CD14-positive monocyte (primary cell): ENCODE results near the gene XAGE1A. TPM values are rescaled to one million over a fixed set of nuclear protein-coding genes. Genes with fewer than 3 reads are reported as not detected.
"Not testable (repeated sequence)": the region's sequence is repeated elsewhere in the genome, so short reads cannot be mapped to it uniquely, and the experiment has no call there.

Experiments used
- DNase-seq, 3 donors: peaks; one replicate each; pipeline ENCODE4 v3.0.0-alpha.2; 2011 to 2022
- H2AFZ ChIP-seq: 2 replicates; pipeline ENCODE4 v1.6.0; 2012; ENCODE audit warnings: mild to moderate bottlenecking, low read depth, low read length, inconsistent platforms; ENCODE audit not compliant: insufficient read depth, poor library complexity, severe bottlenecking
- H3K27ac ChIP-seq, 2 donors: 1 replicate in 1 of 2; 2 replicates in 1 of 2; pipeline ENCODE4 v1.5.1; 2012 to 2013; ENCODE audit warnings: low read length in 2 of 2, control low read depth in 1 of 2, inconsistent platforms in 1 of 2, low read depth in 1 of 2, mild to moderate bottlenecking in 1 of 2
- H3K27me3 ChIP-seq, 2 donors: one replicate each; pipeline versions ENCODE4 v1.6.0 to v1.6.1; 2011 to 2013; ENCODE audit warnings: low read length in 2 of 2; ENCODE audit not compliant: control insufficient read depth in 2 of 2, insufficient read depth in 2 of 2
- H3K36me3 ChIP-seq, 2 donors: replicated peaks in 1 of 2; 1 replicate in 1 of 2; 2 replicates in 1 of 2; pipeline versions ENCODE4 v1.5.1 to v1.6.1; 2012 to 2013; ENCODE audit warnings: low read length in 2 of 2, control low read depth in 1 of 2, inconsistent platforms in 1 of 2, mild to moderate bottlenecking in 1 of 2; ENCODE audit not compliant: insufficient read depth in 2 of 2, control insufficient read depth in 1 of 2
- H3K4me1 ChIP-seq, 2 donors: 1 replicate in 1 of 2; 2 replicates in 1 of 2; pipeline versions ENCODE4 v1.5.1 to v1.6.1; 2012 to 2013; ENCODE audit warnings: low read length in 2 of 2, control low read depth in 1 of 2, inconsistent platforms in 1 of 2, mild to moderate bottlenecking in 1 of 2, moderate library complexity in 1 of 2; ENCODE audit not compliant: insufficient read depth in 2 of 2, control insufficient read depth in 1 of 2
- H3K4me2 ChIP-seq: replicated peaks from 2 replicates; pipeline ENCODE3; 2012; ENCODE audit warnings: low read length, moderate library complexity, mild to moderate bottlenecking; ENCODE audit not compliant: poor library complexity, severe bottlenecking; ENCODE audit errors: extremely low read depth
- H3K4me3 ChIP-seq, 3 experiments: fragments of 200-600 bp in 1 of 3; sonication (generic) in 1 of 3; replicated peaks in 1 of 3; 1 replicate in 2 of 3; 2 replicates in 1 of 3; pipeline ENCODE4 v1.5.1; 2011 to 2013; ENCODE audit warnings: low read length in 3 of 3, mild to moderate bottlenecking in 3 of 3, control low read depth in 2 of 3, low read depth in 2 of 3, inconsistent platforms in 1 of 3, moderate library complexity in 1 of 3
- H3K79me2 ChIP-seq: 2 replicates; pipeline ENCODE4 v1.6.0; 2012; ENCODE audit warnings: mild to moderate bottlenecking, control low read depth, inconsistent platforms, low read length, moderate library complexity; ENCODE audit not compliant: insufficient read depth
- H3K9ac ChIP-seq: 2 replicates; pipeline ENCODE4 v1.6.0; 2017; ENCODE audit warnings: low read length, mild to moderate bottlenecking; ENCODE audit not compliant: insufficient read depth, poor library complexity, severe bottlenecking
- H3K9me3 ChIP-seq, 2 donors: replicated peaks in 1 of 2; 1 replicate in 1 of 2; 2 replicates in 1 of 2; pipeline versions ENCODE4 v1.5.1 to v1.6.1; 2012 to 2013; ENCODE audit warnings: low read length in 2 of 2, control low read depth in 1 of 2; ENCODE audit not compliant: control insufficient read depth in 1 of 2, insufficient read depth in 1 of 2
- H4K20me1 ChIP-seq: 2 replicates; pipeline ENCODE4 v1.6.0; 2012; ENCODE audit warnings: mild to moderate bottlenecking, low read length, control low read depth, moderate library complexity; ENCODE audit not compliant: insufficient read depth
- H3K27ac Mint-ChIP-seq, 7 donors: one replicate each; pipeline ENCODE4 v1.8.0; 2020; ENCODE audit warnings: mild to moderate bottlenecking in 7 of 7, mixed read lengths in 7 of 7, moderate library complexity in 6 of 7, inconsistent platforms in 2 of 7
- H3K27me3 Mint-ChIP-seq, 3 donors: one replicate each; pipeline ENCODE4 v1.8.0; 2021 to 2022; ENCODE audit warnings: low read depth in 3 of 3, mild to moderate bottlenecking in 3 of 3, mixed read lengths in 3 of 3, moderate library complexity in 3 of 3, inconsistent platforms in 1 of 3
- H3K36me3 Mint-ChIP-seq, 2 donors: one replicate each; pipeline ENCODE4 v1.8.0; 2020; ENCODE audit warnings: mixed read lengths in 2 of 2, inconsistent platforms in 1 of 2, mild to moderate bottlenecking in 1 of 2
- H3K4me1 Mint-ChIP-seq: one replicate; pipeline ENCODE4 v1.8.0; 2020; ENCODE audit warnings: mild to moderate bottlenecking, mixed read lengths
- H3K4me3 Mint-ChIP-seq, 2 donors: one replicate each; pipeline ENCODE4 v1.8.0; 2020; ENCODE audit warnings: mild to moderate bottlenecking in 2 of 2, mixed read lengths in 2 of 2, moderate library complexity in 1 of 2
- H3K9me3 Mint-ChIP-seq, 7 donors: one replicate each; pipeline ENCODE4 v1.8.0; 2020 to 2022; ENCODE audit warnings: mixed read lengths in 7 of 7, mild to moderate bottlenecking in 6 of 7, moderate library complexity in 6 of 7, inconsistent platforms in 2 of 7
- WGBS: methylation state at CpG from one replicate; pipeline ENCODE4 v1.1.5; 2013; ENCODE audit warnings: missing lambda C conversion rate; ENCODE audit not compliant: insufficient coverage; 5-methylcytosine and 5-hydroxymethylcytosine counted together
- intact Hi-C, 2 donors: fragments of 100-400 bp; cut with micrococcal nuclease; formaldehyde crosslinking; loops; one replicate each; pipeline versions ENCODE4 v1.15.0 to v1.15.1; 2023
- polyA plus RNA-seq, 3 donors: library from polyadenylated mRNA; depleted of rRNA in 1 of 3; unstranded in 2 of 3; stranded (reverse) in 1 of 3; fragments of 300-500 nt in 2 of 3; fragments of >200 nt in 1 of 3; fragmentation: Illumina TruSeq in 2 of 3; gene quantifications; 1 replicate in 2 of 3; 2 replicates in 1 of 3; pipeline ENCODE4 v1.2.3, GENCODE V29; 2012 to 2021
- TF ChIP-seq, protein P1 (sequence below): fragments of 200-600 bp; IDR thresholded peaks from one replicate; pipeline ENCODE4 v1.8.0; 2022; ENCODE audit warnings: antibody characterized with exemption, mild to moderate bottlenecking

Gene XAGE1A
- polyA plus RNA-seq, 3 donors = not detected

- H2AFZ ChIP-seq, H3K9me3 ChIP-seq, H3K4me3 Mint-ChIP-seq, H4K20me1 ChIP-seq, H3K27ac Mint-ChIP-seq, H3K36me3 ChIP-seq, H3K4me2 ChIP-seq, DNase-seq, H3K4me1 Mint-ChIP-seq, H3K27ac ChIP-seq, H3K27me3 ChIP-seq, H3K9me3 Mint-ChIP-seq, H3K4me1 ChIP-seq, intact Hi-C loops, H3K9ac ChIP-seq, H3K4me3 ChIP-seq, H3K27me3 Mint-ChIP-seq, H3K36me3 Mint-ChIP-seq, H3K79me2 ChIP-seq: not testable (repeated sequence)
- no CpG with 5 or more reads among the region's 6 CpGs for WGBS
Measured at GRCh38 chrX:52501362-52501761, 5.8 kb downstream of the XAGE1A start.

DNA sequence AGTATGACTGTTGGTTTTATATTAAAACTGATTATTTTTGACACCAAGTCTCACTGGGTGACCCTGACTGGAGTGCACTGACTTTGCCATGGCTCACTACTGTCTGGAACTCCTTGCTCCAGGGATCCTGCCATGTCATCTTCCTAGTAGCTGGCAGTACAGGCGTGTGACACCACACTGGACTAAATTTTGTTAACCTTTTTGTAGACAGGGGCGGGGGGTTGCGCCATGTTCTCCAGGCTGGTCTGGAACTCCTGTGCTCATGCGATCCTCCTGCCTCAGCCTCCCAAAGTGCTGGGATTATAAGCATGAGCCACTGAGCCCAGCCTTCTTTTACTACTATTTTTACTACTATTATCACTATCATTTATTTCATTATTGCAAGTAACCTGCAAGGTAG is 8.9 kb downstream of the XAGE1A start:
- no peak overlapping the region for H2AFZ ChIP-seq
- Mint-ChIP-seq H3K27ac (no peak overlapping the region), H3K9me3 (peaks cover 0 to 2% (median 0%) of the 10 kb centered on the region in 7 donors), H3K27me3 (peaks cover 2 to 4% (median 3%) of the 10 kb centered on the region in 3 donors), H3K4me1 (no peaks in the 10 kb centered on the region), H3K4me3 (no peak overlapping the region), H3K36me3 (no peaks in the 10 kb centered on the region)
- no peaks in the 10 kb centered on the region for H3K9me3 ChIP-seq
- H3K27me3 ChIP-seq = peaks cover 0 to 6% of the 10 kb centered on the region in 2 donors
- no peaks in the 10 kb centered on the region for H3K4me1 ChIP-seq
- no peak overlapping the region for H3K27ac ChIP-seq
- H3K9ac ChIP-seq = no peak overlapping the region
- no peak for DNase-seq
- TF ChIP-seq, protein P1, sequence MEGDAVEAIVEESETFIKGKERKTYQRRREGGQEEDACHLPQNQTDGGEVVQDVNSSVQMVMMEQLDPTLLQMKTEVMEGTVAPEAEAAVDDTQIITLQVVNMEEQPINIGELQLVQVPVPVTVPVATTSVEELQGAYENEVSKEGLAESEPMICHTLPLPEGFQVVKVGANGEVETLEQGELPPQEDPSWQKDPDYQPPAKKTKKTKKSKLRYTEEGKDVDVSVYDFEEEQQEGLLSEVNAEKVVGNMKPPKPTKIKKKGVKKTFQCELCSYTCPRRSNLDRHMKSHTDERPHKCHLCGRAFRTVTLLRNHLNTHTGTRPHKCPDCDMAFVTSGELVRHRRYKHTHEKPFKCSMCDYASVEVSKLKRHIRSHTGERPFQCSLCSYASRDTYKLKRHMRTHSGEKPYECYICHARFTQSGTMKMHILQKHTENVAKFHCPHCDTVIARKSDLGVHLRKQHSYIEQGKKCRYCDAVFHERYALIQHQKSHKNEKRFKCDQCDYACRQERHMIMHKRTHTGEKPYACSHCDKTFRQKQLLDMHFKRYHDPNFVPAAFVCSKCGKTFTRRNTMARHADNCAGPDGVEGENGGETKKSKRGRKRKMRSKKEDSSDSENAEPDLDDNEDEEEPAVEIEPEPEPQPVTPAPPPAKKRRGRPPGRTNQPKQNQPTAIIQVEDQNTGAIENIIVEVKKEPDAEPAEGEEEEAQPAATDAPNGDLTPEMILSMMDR = no peak
- no CpG with 5 or more reads among the region's 4 CpGs for WGBS
- intact Hi-C loops = no loop called here
- H3K4me2 ChIP-seq = no peak overlapping the region
- no peaks in the 10 kb centered on the region for H3K79me2 ChIP-seq
- no peaks in the 10 kb centered on the region for H4K20me1 ChIP-seq
- no peak overlapping the region for H3K4me3 ChIP-seq
- H3K36me3 ChIP-seq = no peaks in the 10 kb centered on the region
